Measurements from ENCODE around the gene MINAR2.

- no peak for TF ChIP-seq POLR2A (IDR thresholded peaks at IDR 0.05; ENCODE audit: extremely low read depth, insufficient read length)
- TF ChIP-seq CTCF (IDR thresholded peaks at IDR 0.05; ENCODE audit: low read depth, low read length): no peak
- no peak for TF ChIP-seq MAX (IDR thresholded peaks at IDR 0.05; ENCODE audit: low read depth, low read length)
- no peak for TF ChIP-seq MYC (IDR thresholded peaks at IDR 0.05; ENCODE audit: low read depth, low read length)
These were observed 33.7 kb downstream of the MINAR2 start for GRCh38 chr5:129781594-129781993.

Measured in NB4 (cell line).